Hypothalamus (tissue), 51 donors: Measurements from ENCODE around the gene SYS1.
A peak's percentile ranks its signal among the peaks of the same experiment; 100 is the strongest.

Experiments used
- DNase-seq, 51 donors: peaks; one replicate each; lab custom pipeline; 2025; lab: John Stamatoyannopoulos, UW

Gene SYS1

GRCh38 chr20:45374966-45375365, 12.0 kb downstream of the SYS1 start:
- no peak for DNase-seq

DNA sequence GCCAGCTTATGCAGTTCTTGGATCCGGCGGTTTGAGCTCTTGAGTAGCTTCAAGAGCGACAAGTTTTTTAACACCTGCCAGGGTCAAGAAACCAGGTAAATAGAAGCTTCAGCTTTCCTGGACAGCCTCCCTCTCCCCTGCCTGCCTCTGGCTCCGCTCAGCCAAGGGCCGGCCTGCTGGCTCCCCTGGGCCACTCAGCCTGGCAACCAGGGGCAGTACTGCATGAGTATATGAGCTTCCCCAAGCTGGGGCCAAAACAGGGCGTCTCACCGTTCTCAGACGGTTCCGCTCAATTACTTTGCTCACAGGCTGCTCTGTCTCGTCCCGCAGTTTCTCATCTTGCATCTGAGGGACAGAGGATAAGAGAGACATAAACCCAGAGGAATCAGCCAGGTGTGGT, 14.3 kb downstream of the SYS1 start:
- no peak for DNase-seq

- DNase-seq = peak in 27 of 51 donors; percentile 11 to 84 (median 54)
These were observed 15.2 kb downstream of the SYS1 start, which contains the start of gene TP53TG5 for GRCh38 chr20:45378191-45378590. Gene TP53TG5 (minus strand): TSS chr20:45378325. CDS start chr20:45378236, 89 bp downstream.

- no peak for DNase-seq
These were observed 24.3 kb downstream of the SYS1 start for GRCh38 chr20:45387274-45387673.

DNA sequence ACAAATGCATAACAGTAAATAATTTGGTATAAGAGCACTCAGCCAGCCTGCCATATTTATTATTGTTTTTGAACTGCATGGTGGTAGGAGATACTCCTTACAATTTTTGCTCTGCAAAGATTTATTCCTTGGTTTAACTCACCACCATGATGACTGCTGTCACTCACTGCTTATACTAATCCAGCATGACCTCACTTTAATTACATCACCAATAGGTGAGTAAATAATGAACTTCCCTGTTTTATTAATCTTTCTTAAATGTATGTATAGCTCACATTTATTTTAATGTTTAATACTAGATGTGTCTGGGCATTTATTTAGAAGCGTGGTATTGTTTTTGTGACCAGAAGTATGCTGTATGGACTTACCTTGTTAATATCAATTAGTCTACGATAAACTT, 28.0 kb downstream of the SYS1 start:
- DNase-seq = no peak

DNA sequence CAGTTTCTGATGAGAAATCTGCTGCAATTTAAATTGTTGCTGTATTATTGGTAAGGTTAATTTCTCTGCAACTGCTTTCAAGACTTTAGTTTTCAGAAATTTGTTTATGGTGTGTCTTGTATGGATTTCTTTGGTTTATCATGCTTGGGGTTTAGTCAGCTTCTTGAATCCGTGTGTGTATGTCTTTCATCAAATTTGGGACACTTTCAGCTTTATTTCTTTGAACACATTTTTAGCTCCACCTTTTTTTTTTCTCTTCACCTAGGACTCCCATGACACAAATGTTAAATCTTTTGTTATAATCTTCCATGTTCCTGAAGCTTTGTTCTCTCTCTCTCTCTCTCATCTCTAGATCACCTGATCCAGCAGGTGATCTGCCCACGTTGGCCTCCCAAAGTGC, 28.6 kb downstream of the SYS1 start:
- no peak for DNase-seq

DNA sequence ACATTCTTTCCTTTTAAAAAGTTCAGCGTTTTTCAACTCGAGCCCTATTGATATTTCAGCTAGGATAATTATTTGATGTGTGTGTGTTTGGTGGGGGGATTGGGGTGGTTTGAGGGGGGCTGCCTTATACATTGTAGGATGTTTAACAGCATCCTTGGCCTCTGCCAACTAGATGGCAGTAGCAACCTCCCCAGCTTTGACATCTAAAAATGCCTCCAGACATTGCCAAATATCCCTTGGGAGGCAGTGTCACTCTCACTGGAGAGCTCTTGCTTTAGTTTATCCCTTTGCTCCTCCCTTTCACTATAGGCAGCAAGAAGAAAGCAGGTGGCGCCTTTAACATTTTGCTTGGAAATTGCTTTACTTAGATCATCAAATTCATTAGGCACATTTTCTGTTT, 29.8 kb downstream of the SYS1 start:
- DNase-seq = peak in 5 of 51 donors; percentile 17 to 45 (median 32)

DNA sequence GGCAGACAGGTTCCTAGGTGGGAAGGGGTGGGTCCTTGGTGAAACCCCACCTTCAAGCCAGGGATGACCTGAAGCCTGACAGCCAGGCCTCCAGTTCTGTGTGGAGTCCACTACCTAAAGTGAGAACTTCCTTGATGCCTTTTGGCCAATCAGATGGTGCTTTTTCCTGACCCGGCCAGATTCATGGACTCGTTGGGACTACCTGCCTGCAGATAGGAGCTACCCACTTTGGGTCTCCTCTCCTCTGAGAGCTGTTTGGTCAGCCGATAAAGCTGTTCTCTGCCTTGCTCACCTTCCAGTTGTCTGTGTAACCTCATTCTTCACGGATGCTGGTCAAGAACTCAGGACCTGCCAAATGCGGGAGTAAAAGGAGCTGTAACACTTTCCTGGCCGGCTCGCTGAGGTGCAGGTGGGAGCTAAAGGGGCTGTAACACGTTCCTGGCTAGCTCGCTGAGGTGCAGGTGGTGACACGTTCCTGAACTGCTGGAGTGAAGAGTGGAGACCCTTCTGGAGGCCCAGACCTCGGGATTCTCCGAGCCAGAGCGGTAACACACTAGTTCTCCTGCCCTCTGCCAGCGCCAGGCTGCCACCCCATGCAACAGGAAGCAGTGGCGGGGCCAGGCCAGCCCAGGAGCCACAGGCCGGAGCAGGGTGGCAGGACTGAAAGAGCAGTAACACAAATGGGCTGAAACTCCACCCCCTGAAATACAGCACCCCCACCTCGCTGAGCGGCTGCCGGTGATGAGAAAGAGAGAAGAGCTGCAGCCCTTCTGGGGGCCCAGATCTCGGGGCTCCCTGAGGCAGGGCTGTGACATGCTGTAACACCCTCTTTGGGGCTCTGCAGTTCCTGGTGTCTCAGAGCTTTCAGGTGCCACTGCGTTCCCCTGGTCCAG, 31.5 kb downstream of the SYS1 start:
- no peak for DNase-seq

DNA sequence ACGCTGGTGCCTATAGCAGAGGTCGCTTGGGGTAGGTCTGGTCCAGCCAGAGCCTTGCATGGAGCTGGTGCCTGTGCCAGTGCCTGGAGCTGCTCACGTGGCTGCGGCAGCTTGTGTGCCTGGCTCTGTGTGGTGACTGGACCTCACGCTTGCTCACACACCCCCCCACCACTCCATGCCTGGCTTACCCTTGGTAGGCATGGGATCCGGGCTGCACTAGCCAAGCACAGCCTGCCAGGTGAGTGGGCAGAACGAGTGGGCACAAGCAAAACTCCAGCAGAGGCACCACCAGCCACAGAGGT, 32.1 kb downstream of the SYS1 start:
- DNase-seq = no peak

GRCh38 chr20:45399018-45399417, 36.1 kb downstream of the SYS1 start:
- no peak for DNase-seq

- DNase-seq = no peak
These were observed 37.5 kb downstream of the SYS1 start for GRCh38 chr20:45400346-45401031.

- no peak for DNase-seq
These were observed 40.0 kb downstream of the SYS1 start for GRCh38 chr20:45402946-45403345.

DNA sequence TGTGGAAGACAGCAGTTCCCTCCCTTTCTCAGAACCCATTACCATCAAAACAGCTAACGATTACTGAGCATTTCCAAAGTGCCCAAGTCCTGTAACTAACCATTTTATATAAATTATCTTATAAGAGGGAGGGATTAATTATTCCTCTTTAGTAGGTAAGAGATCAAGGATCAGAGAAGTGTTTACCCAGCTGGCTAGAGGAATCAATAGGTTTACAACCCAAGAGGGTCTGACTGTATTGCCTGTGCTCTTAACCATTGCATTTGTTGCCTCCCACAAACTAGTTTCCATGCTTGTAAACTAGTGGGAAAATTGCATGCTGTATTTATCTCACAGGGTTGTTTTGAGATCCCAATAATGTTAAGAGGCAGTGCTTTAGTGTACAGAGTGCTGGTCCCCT, 41.5 kb downstream of the SYS1 start:
- no peak for DNase-seq

- DNase-seq = peak in 7 of 51 donors; percentile 22 to 66 (median 57)
These were observed 42.8 kb downstream of the SYS1 start for GRCh38 chr20:45405571-45406259.

DNA sequence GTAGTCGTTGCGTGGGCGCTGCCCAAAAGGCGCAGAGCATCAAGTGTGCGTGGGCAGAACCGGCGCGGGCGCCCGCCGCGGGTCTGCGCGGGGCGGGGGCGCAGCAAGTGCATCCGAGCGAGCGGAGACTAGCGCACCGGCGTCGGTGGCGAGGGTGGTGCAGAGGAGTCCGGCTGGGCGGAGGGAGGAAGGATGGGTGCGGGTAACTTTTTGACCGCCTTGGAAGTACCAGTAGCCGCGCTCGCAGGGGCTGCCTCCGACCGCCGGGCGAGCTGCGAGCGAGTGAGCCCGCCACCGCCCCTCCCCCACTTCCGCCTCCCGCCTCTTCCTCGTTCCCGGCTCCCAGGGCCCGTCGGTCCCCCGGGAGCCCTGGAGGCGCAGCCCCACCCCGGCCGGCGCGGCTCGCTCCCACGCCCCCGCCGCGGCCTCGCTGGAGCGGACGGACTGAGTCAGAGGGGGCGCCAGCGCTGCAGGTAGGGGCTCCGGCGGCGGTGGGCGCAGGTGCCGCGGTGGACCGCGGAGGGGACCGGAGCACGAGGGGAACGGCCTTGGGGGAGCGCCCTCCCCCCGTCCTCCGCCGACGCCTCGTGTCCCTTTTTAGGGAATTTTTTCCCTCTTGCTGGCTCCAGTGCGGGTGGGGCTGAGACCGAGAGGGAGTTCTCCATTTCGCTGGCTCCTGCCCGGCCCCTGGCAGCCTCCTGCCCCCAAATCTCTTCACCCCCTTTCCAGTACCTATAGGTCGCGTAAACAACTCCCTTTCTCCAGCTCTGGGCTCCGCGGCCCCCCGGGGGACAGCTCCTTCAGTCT, 43.5 kb downstream of the SYS1 start:
- DNase-seq = peak in 46 of 51 donors; percentile 32 to 82 (median 60)

- peak in 27 of 51 donors; percentile 26 to 84 (median 55) for DNase-seq
These were observed 44.2 kb downstream of the SYS1 start for GRCh38 chr20:45407067-45407745.

DNA sequence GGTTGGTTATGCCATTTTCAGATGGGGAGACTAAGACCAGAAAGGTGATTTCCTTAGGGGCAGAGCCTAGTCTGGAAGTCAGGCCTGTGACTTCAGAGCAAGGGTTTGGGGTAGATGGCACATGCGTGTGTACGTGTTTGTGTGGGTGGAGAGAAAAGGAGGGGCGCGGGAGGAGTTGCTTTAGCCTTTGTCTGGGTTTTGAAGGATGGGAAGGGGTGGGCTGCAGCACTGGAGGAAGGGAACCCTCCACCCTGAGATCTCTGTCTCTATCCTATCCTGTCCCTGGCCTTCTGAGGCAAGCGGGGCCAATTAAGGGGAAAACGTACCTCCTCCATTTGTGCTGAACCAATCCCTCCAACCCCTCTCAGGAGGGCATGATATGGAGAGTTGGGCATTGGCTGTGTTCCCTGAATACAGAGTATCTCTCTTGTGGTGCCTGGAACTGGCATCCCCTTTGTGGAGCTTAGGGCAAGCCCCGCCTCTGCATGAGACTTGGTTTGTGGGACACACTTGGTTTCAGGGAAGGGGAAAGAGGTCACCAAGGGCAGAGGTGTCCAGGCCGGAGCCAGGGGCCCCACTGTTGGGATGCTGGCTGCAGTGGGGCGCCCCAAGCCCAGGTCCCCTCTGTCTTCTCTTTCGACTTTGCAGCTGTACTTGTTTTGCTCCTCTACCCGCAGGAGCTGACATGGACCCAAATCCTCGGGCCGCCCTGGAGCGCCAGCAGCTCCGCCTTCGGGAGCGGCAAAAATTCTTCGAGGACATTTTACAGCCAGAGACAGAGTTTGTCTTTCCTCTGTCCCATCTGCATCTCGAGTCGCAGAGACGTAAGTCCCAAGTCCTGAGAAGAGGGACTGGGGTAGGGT, 45.1 kb downstream of the SYS1 start, which contains the start of gene DBNDD2:
Gene DBNDD2, plus strand, starts transcription at position 507 of the 863 bp plus-strand sequence. Its CDS starts 179 bp downstream, at position 686.
- DNase-seq = peak in 42 of 51 donors; percentile 19 to 96 (median 79)

DNA sequence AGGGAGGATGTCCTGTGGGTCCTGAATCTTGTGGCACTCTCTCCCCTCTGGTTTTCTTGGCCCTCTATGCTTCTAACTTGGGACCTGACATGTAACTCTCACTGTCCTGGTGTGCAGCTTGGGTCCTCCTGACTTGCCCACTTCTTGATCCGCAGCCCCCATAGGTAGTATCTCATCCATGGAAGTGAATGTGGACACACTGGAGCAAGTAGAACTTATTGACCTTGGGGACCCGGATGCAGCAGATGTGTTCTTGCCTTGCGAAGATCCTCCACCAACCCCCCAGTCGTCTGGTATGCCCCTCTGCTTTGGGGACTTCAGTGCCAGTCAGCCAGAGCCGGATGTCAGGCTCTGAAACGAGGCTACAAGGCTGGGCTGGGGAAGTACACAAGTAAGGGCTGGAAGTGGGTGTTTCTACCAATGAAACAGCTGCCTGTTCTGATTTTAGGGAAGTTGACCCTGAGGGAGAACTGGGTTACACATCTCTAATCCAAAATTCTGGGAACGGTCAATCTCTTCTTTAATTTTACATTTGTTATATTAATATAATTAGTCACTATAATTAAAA, 45.8 kb downstream of the SYS1 start:
- DNase-seq = peak in 18 of 51 donors; percentile 16 to 56 (median 30)
